Epithelial cell of esophagus (primary cell): ENCODE results near the gene SH2D6.
"Not testable (repeated sequence)": the region's sequence is repeated elsewhere in the genome, so short reads cannot be mapped to it uniquely, and the experiment has no call there.

Experiments
- DNase-seq: peaks from one replicate; pipeline ENCODE4 v3.0.0; 2010; ENCODE audit warnings: low read depth
- H3K4me3 ChIP-seq: 2 replicates; pipeline ENCODE4 v1.5.1; 2011; ENCODE audit warnings: mild to moderate bottlenecking, low read length, control low read depth
- CTCF ChIP-seq: IDR thresholded peaks from 2 replicates; pipeline ENCODE4 v1.5.1; 2011; ENCODE audit warnings: low read depth, mild to moderate bottlenecking, low read length, control low read depth, inconsistent platforms; ENCODE audit not compliant: insufficient read depth; ENCODE audit errors: missing control alignments

Gene SH2D6

GRCh38 chr2:85378257-85378656 is 40.3 kb upstream of the SH2D6 start:
- H3K4me3 ChIP-seq: no peak overlapping the region
- no peak for DNase-seq
- no peak for TF ChIP-seq CTCF

GRCh38 chr2:85380048-85380447 is 38.5 kb upstream of the SH2D6 start:
- no peak overlapping the region for H3K4me3 ChIP-seq
- no peak for TF ChIP-seq CTCF
- DNase-seq: no peak

- DNase-seq: peak; percentile 29
- not testable (repeated sequence) for H3K4me3 ChIP-seq
Observed at GRCh38 chr2:85383151-85383550, 35.4 kb upstream of the SH2D6 start.

GRCh38 chr2:85383850-85384249 is 34.7 kb upstream of the SH2D6 start:
- no peak for TF ChIP-seq CTCF
- no peak overlapping the region for H3K4me3 ChIP-seq
- DNase-seq: no peak

GRCh38 chr2:85385746-85386145 is 32.8 kb upstream of the SH2D6 start:
- no peak overlapping the region for H3K4me3 ChIP-seq
- no peak for DNase-seq
- no peak for TF ChIP-seq CTCF

GRCh38 chr2:85387754-85388153 is 30.8 kb upstream of the SH2D6 start:
- no peak for TF ChIP-seq CTCF
- H3K4me3 ChIP-seq: no peak overlapping the region
- DNase-seq: no peak

- TF ChIP-seq CTCF: no peak
- no peak overlapping the region for H3K4me3 ChIP-seq
- DNase-seq: no peak
Observed at GRCh38 chr2:85388878-85389538, 29.5 kb upstream of the SH2D6 start.
